ENCODE measurements around the gene NPC2.

The NPC2 gene

GRCh38 chr14:74507840-74508239 is 14.7 kb upstream of the NPC2 start:
- no peaks in the 10 kb centered on the region for H3K36me3 ChIP-seq (ENCODE audit: control insufficient read depth, insufficient read depth, low read length)
- no peak for TF ChIP-seq CTCF (IDR thresholded peaks at IDR 0.05; ENCODE audit: insufficient read depth, low read length, poor library complexity, severe bottlenecking)
- no peak for DNase-seq (ENCODE audit: extremely low read depth, insufficient read length)

DNA sequence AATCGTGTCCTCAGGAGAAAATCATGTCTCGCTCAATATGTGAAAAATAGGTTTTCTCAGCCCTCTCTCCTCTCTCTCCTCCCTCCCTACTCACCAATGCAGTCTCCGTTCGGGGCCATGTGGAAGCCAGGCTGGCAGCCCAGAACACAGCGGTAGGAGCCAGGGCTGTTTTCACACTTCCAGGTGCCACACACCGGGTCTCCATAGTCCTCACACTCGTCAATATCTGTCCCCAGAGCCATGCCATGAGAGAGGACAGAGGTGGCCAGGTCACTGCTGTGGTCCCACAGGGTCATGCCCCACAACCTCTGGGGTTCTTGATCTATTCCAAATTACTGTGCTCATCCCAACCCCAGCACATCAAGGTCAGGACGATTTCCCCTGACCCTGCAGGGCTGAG is 14.0 kb upstream of the NPC2 start:
- no peak for DNase-seq (ENCODE audit: extremely low read depth, insufficient read length)
- Histone ChIP-seq H3K4me3 (replicated peaks; ENCODE audit: low read depth, low read length) (no peak overlapping the region), H3K36me3 (ENCODE audit: control insufficient read depth, insufficient read depth, low read length) (no peaks in the 10 kb centered on the region), H3K27me3 (replicated peaks; ENCODE audit: control insufficient read depth, insufficient read depth, low read length) (no peaks in the 10 kb centered on the region; the same call in 1 of the 2 replicates)
- no peak for TF ChIP-seq CTCF (IDR thresholded peaks at IDR 0.05; ENCODE audit: insufficient read depth, low read length, poor library complexity, severe bottlenecking)

More at GRCh38 chr14:74507840-74508239, 14.7 kb upstream of the NPC2 start:
- H3K4me3 ChIP-seq (replicated peaks; ENCODE audit: low read depth, low read length), result no peak overlapping the region
- H3K27me3 ChIP-seq (replicated peaks; ENCODE audit: control insufficient read depth, insufficient read depth, low read length), result no peaks in the 10 kb centered on the region; the same call in none of the 2 replicates

DNA sequence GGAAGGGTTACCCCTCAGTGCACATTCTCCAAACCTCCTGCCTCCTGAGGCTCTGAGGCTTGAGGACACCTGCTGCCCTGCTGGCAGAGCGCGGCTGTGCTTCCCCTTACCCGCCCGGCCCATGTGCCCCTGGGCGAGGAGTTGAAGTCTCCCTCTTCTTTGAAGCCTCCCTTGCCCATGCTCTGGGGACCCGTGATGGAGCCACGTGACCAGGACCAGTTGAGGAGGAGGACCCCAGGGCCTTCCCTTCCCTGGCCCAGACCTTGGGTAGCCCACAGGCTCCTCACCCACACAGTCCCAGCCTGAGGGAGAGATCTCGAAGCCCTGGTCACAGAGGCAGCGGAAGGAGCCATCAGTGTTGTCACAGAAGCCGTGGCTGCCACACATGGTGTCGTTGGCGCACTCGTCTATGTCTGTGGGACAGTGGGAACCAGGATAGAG is 13.3 kb upstream of the NPC2 start:
- H3K27me3 ChIP-seq (replicated peaks; ENCODE audit: control insufficient read depth, insufficient read depth, low read length), result no peaks in the 10 kb centered on the region; the same call in 1 of the 2 replicates
- no peak overlapping the region for H3K4me3 ChIP-seq (replicated peaks; ENCODE audit: low read depth, low read length)
- no peak for DNase-seq (ENCODE audit: extremely low read depth, insufficient read length)
- no peaks in the 10 kb centered on the region for H3K36me3 ChIP-seq (ENCODE audit: control insufficient read depth, insufficient read depth, low read length)
- no peak for TF ChIP-seq CTCF (IDR thresholded peaks at IDR 0.05; ENCODE audit: insufficient read depth, low read length, poor library complexity, severe bottlenecking)

- Histone ChIP-seq H3K27me3 (replicated peaks; ENCODE audit: control insufficient read depth, insufficient read depth, low read length) (no peaks in the 10 kb centered on the region; the same call in 1 of the 2 replicates), H3K36me3 (ENCODE audit: control insufficient read depth, insufficient read depth, low read length) (no peaks in the 10 kb centered on the region), H3K4me3 (replicated peaks; ENCODE audit: low read depth, low read length) (no peak overlapping the region)
- no peak for DNase-seq (ENCODE audit: extremely low read depth, insufficient read length)
- TF ChIP-seq CTCF (IDR thresholded peaks at IDR 0.05; ENCODE audit: insufficient read depth, low read length, poor library complexity, severe bottlenecking), result no peak
Measured at GRCh38 chr14:74505831-74506230, 12.7 kb upstream of the NPC2 start.

- Histone ChIP-seq H3K4me3 (replicated peaks; ENCODE audit: low read depth, low read length) (no peak overlapping the region), H3K27me3 (replicated peaks; ENCODE audit: control insufficient read depth, insufficient read depth, low read length) (no peaks in the 10 kb centered on the region; the same call in 1 of the 2 replicates), H3K36me3 (ENCODE audit: control insufficient read depth, insufficient read depth, low read length) (no peaks in the 10 kb centered on the region)
- TF ChIP-seq CTCF (IDR thresholded peaks at IDR 0.05; ENCODE audit: insufficient read depth, low read length, poor library complexity, severe bottlenecking), result no peak
- DNase-seq (ENCODE audit: extremely low read depth, insufficient read length), result no peak
Measured at GRCh38 chr14:74504874-74505720, 12.0 kb upstream of the NPC2 start.
